Fibroblast of villous mesenchyme (primary cell): ENCODE results near the gene LMF1. TPM values are rescaled to one million over a fixed set of nuclear protein-coding genes. Genes with fewer than 3 reads are reported as not detected.

Source experiments
- DNase-seq: peaks from one replicate; pipeline ENCODE4 v3.0.0-alpha.2; 2010; ENCODE audit warnings: low read depth
- H3K4me3 ChIP-seq: 2 replicates; pipeline ENCODE4 v1.5.1; 2011; ENCODE audit warnings: low read depth, mild to moderate bottlenecking, low read length
- CTCF ChIP-seq: IDR thresholded peaks from 2 replicates; pipeline ENCODE4 v1.5.1; 2012; ENCODE audit warnings: low read depth, mild to moderate bottlenecking, low read length; ENCODE audit not compliant: insufficient read depth
- total RNA-seq: library from RNA; depleted of rRNA; stranded (reverse); fragments of >200 nt; gene quantifications from 2 replicates; pipeline ENCODE4 v1.2.3, GENCODE V29; 2012

LMF1 gene
- total RNA-seq, 1 donor: 13.0 TPM

DNA sequence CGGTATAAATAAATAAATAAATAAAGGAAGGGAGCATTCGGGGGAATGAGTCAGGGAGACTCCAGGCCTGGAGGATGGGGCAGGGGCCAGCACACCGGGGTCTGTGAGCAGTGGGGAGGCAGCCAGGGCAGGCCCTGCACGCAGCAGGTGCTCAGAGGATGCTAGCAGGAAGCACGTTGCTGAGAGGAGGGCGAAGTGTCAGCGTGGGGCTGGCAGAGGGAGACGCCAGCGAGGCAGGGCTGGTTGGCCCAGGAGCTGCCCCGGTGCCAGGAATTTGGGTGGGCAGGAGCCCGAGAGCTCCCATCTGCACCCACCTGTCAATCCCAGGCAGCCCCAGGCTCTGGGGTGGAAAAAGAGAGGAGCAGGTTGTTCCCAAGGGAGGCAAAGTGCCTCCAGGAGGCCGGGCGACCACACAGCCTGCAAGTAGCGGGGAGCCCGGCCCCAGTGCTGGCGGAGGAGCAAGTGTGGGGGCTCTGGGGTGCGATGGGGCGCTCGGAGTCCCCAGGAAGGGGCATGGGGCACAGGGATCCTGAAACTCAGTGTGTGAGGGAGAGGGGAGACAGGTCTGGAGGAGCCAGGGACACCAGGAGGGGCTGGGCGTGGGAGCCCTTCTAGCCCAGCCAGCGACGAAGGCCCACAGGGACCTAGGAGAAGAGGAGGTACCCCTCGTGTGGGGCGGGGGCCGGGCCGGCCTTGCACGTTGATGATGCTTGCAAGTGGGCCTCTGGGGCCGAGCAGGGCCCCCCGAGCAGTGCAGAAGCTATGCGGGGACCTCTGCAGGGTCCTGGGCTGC lies 38.8 kb upstream of the LMF1 start:
- DNase-seq: no peak
- no peak overlapping the region for H3K4me3 ChIP-seq
- TF ChIP-seq CTCF: no peak

DNA sequence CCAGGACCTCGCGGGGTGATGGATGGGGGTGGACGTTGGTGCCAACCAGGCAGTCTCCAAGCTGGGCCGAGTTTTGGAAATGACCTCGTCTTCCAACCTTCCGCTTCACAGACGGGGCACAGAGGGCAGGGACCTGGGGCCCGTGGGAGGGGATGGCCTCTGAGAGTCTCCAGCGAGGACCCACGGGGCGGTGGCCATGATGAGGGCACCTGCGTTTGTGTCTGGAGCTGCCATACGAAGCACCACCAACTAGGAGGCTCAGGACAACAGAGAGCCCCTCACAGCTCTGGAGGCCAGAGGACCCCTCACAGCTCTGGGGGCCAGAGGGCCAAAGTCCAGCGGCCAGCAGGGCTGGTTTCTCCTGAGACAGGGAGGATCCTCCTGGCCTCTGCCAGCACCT lies 37.3 kb upstream of the LMF1 start:
- TF ChIP-seq CTCF: no peak
- DNase-seq: no peak
- H3K4me3 ChIP-seq: no peak overlapping the region

- TF ChIP-seq CTCF: no peak
- H3K4me3 ChIP-seq: no peak overlapping the region
- DNase-seq: no peak
Observed at GRCh38 chr16:1007284-1007850, 36.6 kb upstream of the LMF1 start.

GRCh38 chr16:1006781-1007180 lies 36.0 kb upstream of the LMF1 start:
- no peak for DNase-seq
- no peak overlapping the region for H3K4me3 ChIP-seq
- TF ChIP-seq CTCF: no peak

DNA sequence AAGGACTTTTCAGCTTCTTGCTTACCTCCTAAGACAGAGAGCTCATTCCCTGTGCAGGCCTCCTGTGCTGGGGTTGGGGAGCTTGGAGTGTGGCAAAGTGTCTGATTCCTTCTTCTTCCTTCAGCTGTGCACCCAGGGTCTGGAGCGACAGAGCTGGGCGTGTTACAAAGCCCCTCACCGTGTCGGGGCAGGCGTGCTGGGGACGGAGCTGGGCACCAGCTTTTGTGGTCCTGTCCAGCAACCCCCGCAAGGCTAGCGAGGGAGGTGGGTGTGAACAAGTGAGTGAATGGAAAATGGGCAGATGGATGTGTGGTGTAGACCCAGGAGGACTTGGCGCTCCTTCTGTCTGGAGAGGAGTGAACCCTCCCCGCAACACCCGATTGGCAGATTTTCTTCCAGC lies 34.5 kb upstream of the LMF1 start:
- DNase-seq: no peak
- no peak for TF ChIP-seq CTCF
- no peak overlapping the region for H3K4me3 ChIP-seq

DNA sequence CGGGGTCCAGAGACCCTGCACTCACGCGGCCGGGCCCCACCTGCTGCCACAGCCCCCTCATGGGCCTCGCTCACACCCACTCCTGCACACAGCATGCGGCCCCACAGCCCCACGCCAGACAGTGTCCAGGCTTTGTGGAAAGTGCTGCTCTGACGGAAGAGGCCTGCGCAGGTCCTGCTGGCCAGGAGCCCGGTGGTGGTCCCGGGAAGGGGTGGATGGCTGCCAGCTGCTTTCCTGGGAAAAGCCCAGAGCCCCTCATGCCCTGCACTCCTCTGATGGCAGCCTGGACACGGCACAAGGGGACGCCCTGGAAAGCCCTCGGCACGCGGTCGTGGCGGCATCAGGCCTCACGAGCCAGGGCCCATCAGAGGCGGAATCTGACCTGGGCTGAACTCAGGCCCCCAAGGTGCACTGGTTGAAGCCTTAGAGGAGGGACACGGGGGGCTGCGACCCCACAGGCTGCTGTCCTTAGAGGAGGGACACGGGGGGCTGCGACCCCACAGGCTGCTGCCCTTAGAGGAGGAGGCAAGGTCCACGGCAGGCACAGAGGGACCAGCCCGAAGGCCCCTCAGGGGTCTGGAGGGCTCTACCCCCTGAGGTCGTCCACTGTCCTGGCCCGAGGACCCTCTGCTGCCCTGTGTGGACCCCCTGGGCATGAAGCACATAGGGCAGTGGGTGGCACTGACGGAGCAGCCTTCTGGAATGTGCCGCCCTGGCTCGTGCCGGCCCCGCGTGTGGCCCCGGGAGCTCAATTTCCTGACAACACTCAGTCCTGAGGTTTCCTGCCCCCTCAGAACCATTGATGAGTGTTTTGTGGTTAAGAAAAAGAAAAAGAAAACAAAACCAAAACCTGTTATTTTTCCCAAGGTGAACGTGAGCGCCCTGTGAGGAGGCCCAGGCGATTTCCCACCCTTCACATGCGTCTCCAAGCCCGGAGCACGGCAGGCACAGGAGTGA lies 32.9 kb upstream of the LMF1 start:
- no peak for DNase-seq
- no peak overlapping the region for H3K4me3 ChIP-seq
- no peak for TF ChIP-seq CTCF
